Measurements from ENCODE around the gene C1orf216. TPM values are rescaled to one million over a fixed set of nuclear protein-coding genes. Genes with fewer than 3 reads are reported as not detected.
"Not testable (repeated sequence)": the region's sequence is repeated elsewhere in the genome, so short reads cannot be mapped to it uniquely, and the experiment has no call there.

C1orf216 gene
- total RNA-seq, 1 experiment from 2014 or later = 26.1 TPM

DNA sequence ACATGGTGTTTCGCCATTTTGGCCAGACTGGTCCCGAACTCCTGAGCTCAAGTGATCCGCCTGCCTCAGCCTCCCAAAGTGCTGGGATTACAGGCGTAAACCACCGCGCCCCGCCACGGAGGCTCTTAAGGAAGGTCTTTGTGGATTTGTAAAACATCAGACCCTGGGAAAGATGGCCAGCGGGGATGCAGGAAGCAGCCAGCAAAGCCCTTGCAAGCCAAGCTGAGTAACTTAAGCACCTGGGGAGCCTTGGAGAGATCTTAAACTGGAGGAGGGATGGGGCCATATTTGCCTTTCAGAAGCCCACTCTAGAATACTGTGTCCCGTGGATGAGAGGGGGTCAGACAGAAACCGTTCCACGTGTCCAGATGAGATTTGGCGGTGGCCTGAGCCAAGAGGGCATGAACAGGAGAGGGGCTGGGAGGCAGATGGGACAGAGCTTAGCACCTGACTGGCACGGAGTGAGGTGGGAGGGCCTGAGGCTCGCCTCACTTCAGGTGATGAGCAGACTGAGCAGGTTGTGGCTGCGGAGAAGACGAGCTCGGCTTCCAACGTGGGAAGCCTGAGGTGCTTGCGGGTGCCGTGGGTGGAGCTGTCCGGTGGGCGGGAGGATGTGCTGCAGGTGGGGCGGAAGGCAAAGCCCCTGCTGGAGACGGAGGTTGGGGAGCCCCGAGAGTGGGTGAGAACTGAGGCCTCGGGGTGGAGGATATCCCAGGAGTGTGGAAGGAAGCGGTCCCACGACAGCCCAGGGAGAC lies 11.7 kb downstream of the C1orf216 start:
- Histone ChIP-seq H3K4me1 (ENCODE audit: insufficient read depth, low read length, poor library complexity, severe bottlenecking) (peaks cover 5% of the 10 kb centered on the region), H3K36me3 (ENCODE audit: insufficient read depth, low read length, poor library complexity, severe bottlenecking) (no peaks in the 10 kb centered on the region), H3K27ac (ENCODE audit: low read depth, low read length, poor library complexity, severe bottlenecking) (no peak overlapping the region), H3K9me3 (ENCODE audit: low read depth, low read length, poor library complexity, severe bottlenecking) (no peaks in the 10 kb centered on the region), H3K4me3 (ENCODE audit: low read depth, low read length, poor library complexity, severe bottlenecking) (peak overlapping the region; percentile 53), H3K27me3 (replicated peaks; ENCODE audit: insufficient read depth, low read depth, low read length, poor library complexity) (no peaks in the 10 kb centered on the region)
- ChIA-PET CTCF (no interaction called here), POLR2A (ENCODE audit: low non-redundant PET) (no interaction called here)
- TF ChIP-seq CTCF (conservative IDR thresholded peaks at IDR 0.05; ENCODE audit: low read depth, low read length) (no peak), EZH2 (IDR thresholded peaks at IDR 0.05; ENCODE audit: borderline replicate concordance, low read depth, low read length, poor library complexity, severe bottlenecking) (no peak)
- BruUV-seq (replicated peaks) = no TSS peak
- DNase-seq (ENCODE audit: low spot score) = no peak
- intact Hi-C loops (cut with micrococcal nuclease; ENCODE audit: unreplicated experiment) = no loop called here

DNA sequence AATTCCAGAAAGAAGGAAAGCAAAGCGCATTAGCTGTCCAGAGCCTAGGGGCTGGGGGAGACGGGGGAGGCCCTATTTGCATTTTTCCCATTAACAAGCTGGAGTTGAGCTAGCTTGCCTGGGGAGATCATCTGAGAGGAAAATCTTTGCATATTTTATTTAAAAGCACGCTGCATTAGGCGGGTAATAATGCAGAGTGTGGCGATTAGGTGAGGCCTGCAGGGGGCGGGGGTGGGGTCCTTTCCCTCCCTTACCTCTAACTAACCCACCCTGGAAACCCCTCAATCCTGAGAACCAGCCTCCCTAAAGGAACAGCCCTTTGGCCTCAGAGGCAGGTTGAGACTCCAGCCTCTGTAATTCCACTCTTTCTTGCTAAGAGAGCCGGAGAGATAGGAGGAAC lies 16.2 kb downstream of the C1orf216 start:
- no peak for DNase-seq (ENCODE audit: low spot score)
- Histone ChIP-seq H3K27ac (ENCODE audit: low read depth, low read length, poor library complexity, severe bottlenecking) (no peak overlapping the region), H3K9me3 (ENCODE audit: low read depth, low read length, poor library complexity, severe bottlenecking) (no peaks in the 10 kb centered on the region), H3K4me1 (ENCODE audit: insufficient read depth, low read length, poor library complexity, severe bottlenecking) (no peaks in the 10 kb centered on the region), H3K27me3 (replicated peaks; ENCODE audit: insufficient read depth, low read depth, low read length, poor library complexity) (no peaks in the 10 kb centered on the region), H3K36me3 (ENCODE audit: insufficient read depth, low read length, poor library complexity, severe bottlenecking) (no peaks in the 10 kb centered on the region), H3K4me3 (ENCODE audit: low read depth, low read length, poor library complexity, severe bottlenecking) (no peak overlapping the region)
- TF ChIP-seq EZH2 (IDR thresholded peaks at IDR 0.05; ENCODE audit: borderline replicate concordance, low read depth, low read length, poor library complexity, severe bottlenecking) = no peak
- peak; percentile 8; the same call in 1 of the 2 replicates for TF ChIP-seq CTCF (conservative IDR thresholded peaks at IDR 0.05; ENCODE audit: low read depth, low read length)
- intact Hi-C loops (cut with micrococcal nuclease; ENCODE audit: unreplicated experiment) = no loop called here
- no TSS peak for BruUV-seq (replicated peaks)
- ChIA-PET POLR2A (ENCODE audit: low non-redundant PET) (no interaction called here), CTCF (interaction anchor here (0.6 to 1.8 kb wide), 2 partner anchors 13 to 116 kb away, joined by 3 to 4 read pairs; no protein-coding TSS in a partner anchor)

- BruUV-seq (replicated peaks); intact Hi-C loops (cut with micrococcal nuclease; ENCODE audit: unreplicated experiment); CTCF ChIA-PET: not testable (repeated sequence)
These were observed 19.5 kb downstream of the C1orf216 start for GRCh38 chr1:35699152-35699551.

GRCh38 chr1:35692317-35692716 lies 26.4 kb downstream of the C1orf216 start:
- POLR2A ChIA-PET (ENCODE audit: low non-redundant PET) = no interaction called here
- BruUV-seq (replicated peaks) = no TSS peak
- intact Hi-C loops (cut with micrococcal nuclease; ENCODE audit: unreplicated experiment) = no loop called here

More at GRCh38 chr1:35699152-35699551, 19.5 kb downstream of the C1orf216 start:
- H3K4me3 ChIP-seq (ENCODE audit: low read depth, low read length, poor library complexity, severe bottlenecking); H3K9me3 ChIP-seq (ENCODE audit: low read depth, low read length, poor library complexity, severe bottlenecking); H3K36me3 ChIP-seq (ENCODE audit: insufficient read depth, low read length, poor library complexity, severe bottlenecking); DNase-seq (ENCODE audit: low spot score); H3K4me1 ChIP-seq (ENCODE audit: insufficient read depth, low read length, poor library complexity, severe bottlenecking); H3K27me3 ChIP-seq (replicated peaks; ENCODE audit: insufficient read depth, low read depth, low read length, poor library complexity); H3K27ac ChIP-seq (ENCODE audit: low read depth, low read length, poor library complexity, severe bottlenecking); POLR2A ChIA-PET (ENCODE audit: low non-redundant PET): not testable (repeated sequence)

More at GRCh38 chr1:35692317-35692716, 26.4 kb downstream of the C1orf216 start:
- no peak overlapping the region for H3K4me3 ChIP-seq (ENCODE audit: low read depth, low read length, poor library complexity, severe bottlenecking)
- no peak for DNase-seq (ENCODE audit: low spot score)
- no peaks in the 10 kb centered on the region for H3K27me3 ChIP-seq (replicated peaks; ENCODE audit: insufficient read depth, low read depth, low read length, poor library complexity)
- peaks cover 16% of the 10 kb centered on the region for H3K4me1 ChIP-seq (ENCODE audit: insufficient read depth, low read length, poor library complexity, severe bottlenecking)
- CTCF ChIA-PET = interaction anchor here (1.9 kb wide), 1 partner anchor 23 kb away, joined by 7 read pairs; no protein-coding TSS in a partner anchor
- no peak for TF ChIP-seq CTCF (conservative IDR thresholded peaks at IDR 0.05; ENCODE audit: low read depth, low read length)
- TF ChIP-seq EZH2 (IDR thresholded peaks at IDR 0.05; ENCODE audit: borderline replicate concordance, low read depth, low read length, poor library complexity, severe bottlenecking) = no peak
- no peaks in the 10 kb centered on the region for H3K36me3 ChIP-seq (ENCODE audit: insufficient read depth, low read length, poor library complexity, severe bottlenecking)
- no peaks in the 10 kb centered on the region for H3K9me3 ChIP-seq (ENCODE audit: low read depth, low read length, poor library complexity, severe bottlenecking)
- no peak overlapping the region for H3K27ac ChIP-seq (ENCODE audit: low read depth, low read length, poor library complexity, severe bottlenecking)

Measured in A673 (cell line).